Gastrocnemius medialis (tissue), 4 donors: ENCODE measurements around the gene TRHDE.

Source experiments
- CTCF ChIP-seq, 5 experiments: fragments of 450-650 bp in 3 of 5; fragments of 200-600 bp in 2 of 5; sonication (generic) in 2 of 5; IDR thresholded peaks in 4 of 5; conservative IDR thresholded peaks in 1 of 5; 1 replicate in 4 of 5; 2 replicates in 1 of 5; pipeline ENCODE4 v1.5.1; 2016 to 2019; ENCODE audit warnings: antibody characterized with exemption in 5 of 5, mild to moderate bottlenecking in 3 of 5, moderate library complexity in 3 of 5
- POLR2A ChIP-seq, 2 donors: fragments of 450-650 bp; IDR thresholded peaks; one replicate each; pipeline ENCODE4 v1.6.1; 2017; ENCODE audit warnings: antibody characterized with exemption in 2 of 2, mild to moderate bottlenecking in 2 of 2, moderate library complexity in 2 of 2

- TF ChIP-seq CTCF (IDR thresholded peaks at IDR 0.05 in 4 of 5, conservative IDR thresholded peaks at IDR 0.05 in 1 of 5) (no peak), POLR2A (IDR thresholded peaks at IDR 0.05) (no peak)
Measured at GRCh38 chr12:72250346-72250745, 21.8 kb upstream of the TRHDE start.
